HG03060 (cell line): Measurements from ENCODE around the gene TRMT2A.
"Not testable (repeated sequence)": the region's sequence is repeated elsewhere in the genome, so short reads cannot be mapped to it uniquely, and the experiment has no call there.

Experiments
- ATAC-seq: cut with Tn5 transposase; IDR thresholded peaks from one replicate; pipeline ENCODE4 v1.9.1; 2021; ENCODE audit warnings: low read depth, moderate number of reproducible peaks; ENCODE audit not compliant: unreplicated experiment

Gene TRMT2A, protein sequence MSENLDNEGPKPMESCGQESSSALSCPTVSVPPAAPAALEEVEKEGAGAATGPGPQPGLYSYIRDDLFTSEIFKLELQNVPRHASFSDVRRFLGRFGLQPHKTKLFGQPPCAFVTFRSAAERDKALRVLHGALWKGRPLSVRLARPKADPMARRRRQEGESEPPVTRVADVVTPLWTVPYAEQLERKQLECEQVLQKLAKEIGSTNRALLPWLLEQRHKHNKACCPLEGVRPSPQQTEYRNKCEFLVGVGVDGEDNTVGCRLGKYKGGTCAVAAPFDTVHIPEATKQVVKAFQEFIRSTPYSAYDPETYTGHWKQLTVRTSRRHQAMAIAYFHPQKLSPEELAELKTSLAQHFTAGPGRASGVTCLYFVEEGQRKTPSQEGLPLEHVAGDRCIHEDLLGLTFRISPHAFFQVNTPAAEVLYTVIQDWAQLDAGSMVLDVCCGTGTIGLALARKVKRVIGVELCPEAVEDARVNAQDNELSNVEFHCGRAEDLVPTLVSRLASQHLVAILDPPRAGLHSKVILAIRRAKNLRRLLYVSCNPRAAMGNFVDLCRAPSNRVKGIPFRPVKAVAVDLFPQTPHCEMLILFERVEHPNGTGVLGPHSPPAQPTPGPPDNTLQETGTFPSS

DNA sequence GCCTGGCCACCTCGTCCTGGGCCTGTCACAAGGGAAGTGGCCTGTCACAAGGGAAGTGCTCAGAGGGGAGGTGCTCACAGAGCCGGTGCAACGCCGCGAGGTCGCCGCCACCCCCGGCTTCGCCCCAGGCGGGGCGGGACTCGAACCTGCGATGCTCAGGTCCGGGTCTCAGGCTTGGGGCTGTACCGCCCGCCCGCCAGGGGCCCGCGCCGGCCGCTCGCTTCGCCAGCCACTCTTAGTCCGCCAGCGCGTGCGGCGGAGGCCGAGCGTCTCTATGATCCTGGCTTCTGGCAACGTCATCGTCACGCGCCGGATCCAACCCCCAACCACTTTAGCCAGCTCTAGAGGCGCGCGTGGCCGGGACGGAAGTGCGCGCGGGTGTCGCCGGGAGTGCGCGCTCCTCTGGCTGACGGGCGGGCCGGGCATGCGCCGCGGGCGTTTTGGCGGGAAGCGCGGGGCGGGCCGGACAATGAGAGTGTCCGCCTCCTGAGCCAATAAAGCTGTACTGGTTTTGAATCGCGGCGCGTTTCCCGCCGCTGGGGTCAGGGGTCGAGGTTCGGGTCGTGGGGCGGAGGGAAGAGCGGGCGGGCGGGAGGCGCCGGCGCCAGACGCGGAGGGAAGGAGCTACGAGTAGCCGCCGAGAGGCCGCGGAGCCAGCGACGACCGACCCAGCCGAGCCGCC is at the start of gene TRMT2A:
TSS of gene TRMT2A (minus strand) at position 276 of the 682 bp plus-strand sequence. CDS start 320 bp downstream, outside the sequence.
- peak; percentile 86 for ATAC-seq

DNA sequence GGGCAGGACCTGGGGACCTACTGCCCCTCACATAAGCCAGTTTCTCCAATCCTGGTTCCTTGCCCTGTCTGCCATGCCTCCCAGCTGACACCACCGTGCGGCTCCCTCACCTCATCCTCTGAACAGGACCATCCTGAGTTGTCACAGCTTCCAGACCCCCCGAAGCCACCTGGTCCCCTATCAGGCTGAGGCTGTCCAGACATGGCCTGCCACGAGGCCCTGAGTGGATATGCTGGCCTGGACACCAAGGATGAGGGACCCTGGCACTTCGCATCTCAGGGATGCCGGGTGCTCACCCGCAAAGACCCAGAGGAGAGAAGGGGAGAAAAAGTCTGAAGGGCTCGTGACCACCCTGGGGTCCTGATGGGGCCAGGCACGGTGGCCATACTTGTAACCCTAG is 49.7 kb upstream of the TRMT2A start:
- ATAC-seq = no peak

DNA sequence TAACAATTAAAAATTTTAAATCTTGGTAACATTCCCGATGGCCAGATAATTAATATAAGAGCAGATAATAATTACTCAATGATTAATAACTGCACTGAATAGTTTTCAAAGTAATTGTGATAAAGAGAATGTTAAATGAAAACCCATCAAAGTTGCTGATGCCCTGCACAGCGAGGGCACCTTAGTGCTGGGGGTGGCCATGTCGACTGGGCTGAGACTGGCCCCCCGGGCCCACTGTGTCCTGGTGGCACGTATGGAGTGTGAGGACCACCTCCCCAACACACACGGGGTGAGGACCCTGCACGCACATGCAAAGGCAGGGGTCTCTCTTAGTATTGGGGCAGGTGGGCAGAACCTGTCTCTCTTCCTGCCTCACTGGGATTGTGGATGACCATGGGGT is 48.9 kb upstream of the TRMT2A start:
- no peak for ATAC-seq

DNA sequence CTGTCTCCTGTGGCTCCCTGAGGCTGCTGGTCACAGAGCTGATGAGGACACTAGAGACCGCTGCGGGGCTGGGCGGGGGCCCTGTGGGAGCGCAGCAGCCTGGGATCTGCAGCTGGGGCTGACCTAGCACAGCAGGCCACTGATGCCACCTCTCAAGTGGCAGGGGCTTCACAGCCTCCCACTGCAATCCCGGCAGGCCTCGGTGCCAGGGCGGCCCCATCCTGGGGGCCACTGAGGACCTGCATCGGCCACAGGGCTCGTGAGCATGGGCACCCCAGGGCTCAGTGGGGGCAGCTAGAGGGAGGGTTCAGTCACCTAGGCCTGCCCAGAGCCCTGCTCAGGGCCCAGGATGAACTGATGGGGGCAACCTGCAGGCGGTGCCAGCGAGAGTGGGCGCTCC is 48.4 kb upstream of the TRMT2A start:
- ATAC-seq = no peak

DNA sequence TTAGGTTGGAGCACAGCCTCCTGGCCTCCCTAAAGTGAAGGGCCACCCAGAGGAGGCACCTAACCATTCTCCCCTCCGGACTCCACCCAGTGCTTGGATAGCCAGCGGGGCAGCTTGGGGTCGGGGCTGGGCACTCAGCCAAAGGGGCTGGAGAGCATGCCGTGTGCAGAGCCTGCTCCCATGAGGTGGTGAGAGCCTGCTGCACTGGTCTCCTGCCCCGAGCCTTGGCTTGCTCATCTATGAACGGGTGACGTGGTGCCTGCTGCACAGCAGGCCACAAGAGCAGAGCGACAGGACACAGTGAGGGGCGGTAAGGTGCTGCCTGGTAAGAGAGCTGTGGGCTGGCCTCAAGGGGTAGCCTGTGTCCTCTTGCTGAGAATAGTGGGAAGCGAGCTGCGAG is 47.8 kb upstream of the TRMT2A start:
- no peak for ATAC-seq

DNA sequence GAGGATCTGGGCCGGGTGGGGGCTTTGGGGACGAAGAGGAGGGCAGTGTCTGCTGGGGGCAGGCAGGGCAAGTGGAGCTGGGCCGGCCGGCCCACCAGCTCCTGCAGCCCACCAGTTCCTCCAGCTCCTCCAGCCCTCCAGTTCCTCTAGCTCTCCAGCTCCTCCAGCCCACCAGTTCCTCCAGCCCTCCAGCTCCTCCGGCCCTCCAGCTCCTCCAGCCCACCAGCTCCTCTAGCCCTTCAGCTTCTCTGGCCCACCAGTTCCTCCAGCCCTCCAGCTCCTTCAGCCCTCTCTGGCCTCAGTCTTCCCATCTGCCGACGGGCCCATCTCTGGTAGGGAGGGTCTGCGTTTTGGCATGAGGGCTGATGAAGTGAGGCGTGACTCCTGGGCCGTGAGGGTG is 43.0 kb upstream of the TRMT2A start:
- ATAC-seq = no peak

DNA sequence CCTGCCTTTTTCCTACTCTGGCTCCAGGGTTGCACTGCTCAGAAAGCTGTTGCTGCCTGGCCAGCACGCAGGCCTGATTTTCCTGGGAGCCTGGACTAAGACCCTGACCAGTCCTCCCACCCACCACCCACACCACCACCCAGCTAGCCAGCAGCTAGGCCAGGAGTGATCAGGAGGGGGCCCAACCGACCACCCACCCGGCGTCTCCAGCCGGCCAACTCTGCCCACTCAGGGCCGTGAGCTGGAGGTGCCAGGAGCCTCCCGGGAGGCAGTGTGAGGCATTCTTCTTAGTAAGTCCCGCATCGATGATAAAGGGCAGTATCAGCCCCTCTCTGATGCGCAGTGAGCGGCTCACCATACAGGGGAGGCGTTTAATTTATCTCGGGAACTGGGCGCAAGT is 42.5 kb upstream of the TRMT2A start:
- not testable (repeated sequence) for ATAC-seq

DNA sequence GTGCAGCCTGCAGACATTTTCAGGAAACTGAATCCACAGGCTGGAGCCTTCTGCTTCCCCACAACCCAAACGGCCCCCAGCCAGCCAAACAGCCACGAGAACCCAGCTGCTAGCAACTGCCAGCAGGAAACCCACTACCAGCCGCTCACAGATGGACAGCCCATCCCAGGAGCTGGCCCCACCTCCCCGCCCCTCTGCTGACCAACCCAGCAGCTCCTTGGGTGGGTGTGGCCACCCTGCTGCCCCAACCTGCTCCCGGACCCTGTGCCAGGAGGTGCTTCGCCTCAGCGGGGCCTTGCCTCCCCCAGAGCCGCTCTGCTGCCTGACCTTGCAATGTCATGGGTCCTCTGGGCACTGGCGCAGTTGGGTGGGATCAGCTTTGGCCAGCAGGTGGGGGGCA is 42.0 kb upstream of the TRMT2A start:
- no peak for ATAC-seq

DNA sequence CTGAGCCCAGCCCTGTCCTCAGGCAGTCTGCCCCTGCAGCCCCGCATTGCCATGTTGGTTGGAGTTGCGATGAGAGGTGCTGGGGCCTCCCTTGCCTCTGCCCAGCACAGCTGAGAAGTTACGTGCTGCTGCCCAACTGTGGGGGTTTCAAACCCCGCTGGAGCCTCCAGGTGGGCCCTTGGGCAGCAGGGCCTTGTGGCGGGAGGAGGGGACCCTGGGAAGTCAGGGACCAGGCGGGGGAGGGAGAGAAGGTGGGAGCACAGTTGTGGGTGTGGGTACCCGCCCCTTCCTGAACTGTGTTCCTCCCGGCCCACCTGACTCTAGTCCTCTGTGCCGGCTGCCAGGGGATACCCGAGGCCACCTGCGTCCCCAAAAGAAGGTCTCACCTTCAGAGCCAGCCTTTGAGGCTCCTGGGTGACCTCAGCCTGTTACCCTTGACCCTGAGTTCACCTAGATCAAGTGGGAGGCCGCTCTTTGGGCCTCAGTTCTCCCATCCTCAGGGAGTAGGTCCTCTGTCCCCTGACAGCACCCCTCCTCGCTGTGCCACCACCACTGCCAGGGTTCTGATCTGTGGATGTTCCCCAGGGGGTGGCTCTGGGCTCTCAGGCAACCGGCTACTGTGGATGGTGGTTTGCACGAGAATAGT is 41.5 kb upstream of the TRMT2A start:
- no peak for ATAC-seq

DNA sequence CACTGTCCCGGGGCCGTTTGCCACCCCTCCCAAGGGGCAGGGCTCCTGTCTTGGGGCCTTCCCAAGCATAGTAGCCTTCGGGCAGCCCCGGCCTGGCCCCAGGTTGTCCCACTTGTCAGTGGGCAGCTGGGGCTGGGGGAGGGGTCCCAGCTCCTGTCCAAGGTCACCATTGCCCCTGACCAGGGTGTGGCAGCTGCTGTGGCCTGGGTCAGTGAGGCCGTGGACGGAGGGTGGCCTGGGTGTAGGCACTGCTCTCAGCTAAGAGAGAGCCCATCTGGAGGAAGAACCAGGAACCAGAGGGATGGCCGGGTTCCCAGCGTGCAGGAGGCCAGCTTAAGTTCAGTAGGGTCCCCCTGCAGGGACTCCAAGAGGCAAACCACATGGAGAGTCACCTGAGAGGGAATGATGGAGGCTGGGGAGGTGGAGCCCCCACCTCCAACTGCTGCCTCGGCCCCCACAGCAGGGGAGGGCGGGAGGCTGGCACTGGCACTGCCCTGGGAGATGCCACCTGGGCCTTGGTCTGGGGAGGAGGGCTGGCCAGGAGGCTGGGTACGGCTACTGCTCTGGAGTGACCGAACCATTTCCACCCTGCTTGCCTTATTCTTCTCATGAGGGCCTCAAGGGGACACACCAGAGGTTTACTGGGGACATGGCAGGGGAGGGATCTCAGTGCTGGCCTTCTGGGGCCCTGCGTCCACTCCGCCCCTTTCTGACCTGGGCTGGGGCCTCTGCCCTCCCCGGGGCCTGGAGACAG is 40.6 kb upstream of the TRMT2A start:
- ATAC-seq = no peak

DNA sequence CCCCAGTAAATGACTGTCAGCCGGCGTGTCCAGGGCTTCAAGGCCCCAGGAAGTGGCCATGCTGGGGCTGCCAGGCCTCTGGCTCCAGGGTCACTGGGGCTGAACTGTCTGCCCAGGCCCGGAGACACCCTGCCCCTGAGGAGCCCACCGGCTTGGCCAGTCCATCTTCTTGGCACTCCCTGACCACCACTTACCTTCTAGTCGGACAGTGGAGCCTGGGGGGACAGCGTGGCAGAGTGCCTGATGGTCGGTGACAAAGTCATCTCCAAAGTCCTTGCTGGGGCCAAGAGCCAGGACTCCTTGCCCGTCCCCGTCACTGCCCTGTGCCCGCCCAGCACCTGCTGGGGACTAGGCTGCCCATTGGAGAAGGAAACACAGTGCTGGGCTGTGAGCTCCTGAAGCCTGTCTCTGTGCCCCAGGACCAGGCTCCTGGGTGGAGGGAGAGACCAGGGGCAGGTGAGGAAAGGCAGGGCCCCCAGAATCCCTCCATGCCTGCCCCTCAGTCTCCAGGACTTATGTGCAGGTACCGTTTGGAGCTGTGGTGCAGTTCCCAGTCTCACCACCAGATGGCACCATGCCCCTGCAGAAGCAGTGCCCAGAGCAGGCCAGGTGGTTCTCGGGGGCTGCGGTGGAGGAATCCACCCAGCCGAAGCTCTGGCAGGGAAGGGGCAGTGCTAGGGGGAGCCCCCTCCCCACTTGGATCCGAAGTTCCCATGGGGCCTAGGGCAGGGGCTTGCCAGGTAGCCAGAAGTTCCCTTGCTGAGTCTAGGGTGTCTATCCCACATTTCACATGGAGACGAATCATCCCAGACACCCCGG is 39.8 kb upstream of the TRMT2A start:
- no peak for ATAC-seq

DNA sequence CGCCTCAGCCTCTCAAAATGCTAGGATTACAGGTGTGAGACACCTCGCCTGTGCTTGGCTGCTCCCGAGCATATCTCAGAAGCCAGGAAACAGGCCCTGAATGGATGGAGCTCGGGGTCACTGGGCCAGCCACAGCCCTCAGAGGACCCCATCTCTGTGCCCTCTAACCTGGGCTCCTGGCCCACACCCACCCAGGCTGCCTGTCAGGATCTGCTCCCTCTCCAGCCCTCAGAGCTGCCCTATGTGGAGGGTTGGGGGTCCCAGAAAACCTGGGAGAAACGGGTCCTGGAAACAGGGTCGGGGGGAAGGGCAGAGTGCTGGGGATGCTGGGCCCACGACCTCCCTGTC is 39.0 kb upstream of the TRMT2A start:
- ATAC-seq = no peak

DNA sequence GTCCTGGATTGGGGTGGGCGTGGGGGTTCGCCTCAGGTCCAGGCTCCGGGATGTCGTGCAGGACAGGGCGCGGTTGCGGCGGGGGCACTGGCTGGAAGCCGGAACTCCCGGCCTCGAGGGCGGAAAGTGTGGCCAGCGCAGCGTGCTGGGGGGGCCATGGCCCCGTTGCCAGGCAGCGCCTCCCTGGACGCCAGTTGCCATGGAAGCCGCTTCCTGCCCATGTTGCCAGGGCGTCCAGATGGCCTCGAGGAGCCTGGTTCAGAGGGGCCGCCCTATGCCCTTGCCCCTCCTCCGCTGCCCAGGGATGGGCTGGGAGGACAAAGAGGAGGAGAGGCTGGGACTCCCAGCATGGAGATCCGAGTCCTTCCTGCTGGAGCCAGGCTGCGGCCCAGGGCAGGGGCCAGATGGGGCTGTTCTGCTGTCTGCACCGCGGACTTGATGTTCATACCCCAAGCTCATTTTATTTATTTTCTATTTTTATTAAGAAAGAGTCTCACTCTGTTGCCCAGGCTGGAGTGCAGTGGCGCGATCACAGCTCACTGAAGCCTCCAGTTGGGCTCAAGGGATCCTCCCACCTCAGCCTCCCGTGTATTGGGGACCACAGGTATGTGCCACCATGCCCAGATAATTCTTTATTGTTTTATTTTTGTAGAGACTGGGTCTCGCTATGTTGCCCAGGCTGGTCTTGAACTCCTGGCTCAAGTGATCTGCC is 38.5 kb upstream of the TRMT2A start:
- ATAC-seq = no peak

DNA sequence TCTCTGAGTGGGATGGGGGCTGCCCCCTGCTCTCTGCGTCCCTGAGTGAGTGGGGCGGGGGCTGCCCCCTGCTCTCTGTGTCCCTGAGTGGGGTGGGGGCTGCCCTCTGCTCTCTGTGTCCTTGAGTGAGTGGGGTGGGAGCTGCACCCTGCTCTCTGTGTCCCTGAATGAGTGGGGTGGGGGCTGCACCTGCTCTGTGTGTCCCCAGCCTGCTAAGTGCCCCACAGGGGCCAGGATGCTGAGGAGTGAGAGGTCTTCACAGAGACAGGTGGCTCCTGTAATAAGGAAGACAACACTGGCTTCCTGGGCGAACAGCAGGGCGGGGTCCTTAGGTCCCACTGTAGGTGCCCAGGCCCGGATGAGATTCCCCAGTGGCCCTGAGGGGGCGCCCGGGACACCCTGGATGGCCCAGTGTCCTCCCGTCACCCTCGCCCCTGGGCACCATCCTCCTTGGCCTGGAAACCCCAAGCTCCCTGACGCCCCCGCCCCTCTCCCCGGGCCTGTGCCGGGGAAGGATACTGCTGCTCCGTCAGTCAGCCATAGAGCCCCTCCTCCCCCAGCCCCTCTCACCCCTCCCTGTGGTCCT is 37.7 kb upstream of the TRMT2A start:
- ATAC-seq = no peak

DNA sequence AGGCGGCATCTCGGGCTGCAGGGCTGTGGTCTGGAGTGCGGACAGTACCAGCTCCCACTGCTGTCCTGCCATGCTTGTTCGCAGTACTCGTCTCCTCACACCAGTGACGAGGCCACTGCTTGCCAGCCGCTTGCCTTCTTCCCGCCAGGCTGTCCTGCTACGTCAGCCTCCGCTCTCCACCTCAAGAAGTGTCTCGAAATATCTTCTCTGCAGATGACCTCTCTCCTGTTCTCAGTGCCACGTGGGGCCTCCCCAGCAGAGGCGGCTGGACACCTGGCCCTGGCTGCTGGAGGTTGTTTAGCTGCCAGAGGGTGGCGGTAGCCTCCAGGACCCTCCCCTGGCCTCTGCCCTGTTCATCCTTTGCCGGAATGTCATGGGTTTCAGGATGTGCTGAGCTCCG is 36.9 kb upstream of the TRMT2A start:
- no peak for ATAC-seq

DNA sequence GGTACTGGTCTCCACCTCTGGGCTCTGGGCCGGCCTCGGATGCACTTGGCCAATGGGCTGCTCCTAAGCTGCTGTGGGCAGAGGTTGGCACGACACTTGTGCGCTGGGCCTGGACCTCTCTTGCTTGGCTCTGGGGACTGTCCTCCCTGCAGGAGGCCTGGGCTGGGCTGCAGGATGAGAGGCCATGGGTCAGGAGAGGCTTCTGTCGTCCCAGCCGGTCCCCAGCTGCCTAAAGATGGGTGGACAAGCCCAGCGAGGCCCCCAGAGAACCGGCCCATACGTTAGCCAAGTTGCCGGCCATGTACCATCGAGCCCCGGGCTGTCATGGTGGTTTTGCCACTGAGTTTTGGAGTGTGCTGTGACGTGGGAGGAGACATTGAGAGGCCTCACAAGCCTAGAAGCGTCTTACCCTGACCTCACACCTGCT is 35.5 kb upstream of the TRMT2A start:
- no peak for ATAC-seq

DNA sequence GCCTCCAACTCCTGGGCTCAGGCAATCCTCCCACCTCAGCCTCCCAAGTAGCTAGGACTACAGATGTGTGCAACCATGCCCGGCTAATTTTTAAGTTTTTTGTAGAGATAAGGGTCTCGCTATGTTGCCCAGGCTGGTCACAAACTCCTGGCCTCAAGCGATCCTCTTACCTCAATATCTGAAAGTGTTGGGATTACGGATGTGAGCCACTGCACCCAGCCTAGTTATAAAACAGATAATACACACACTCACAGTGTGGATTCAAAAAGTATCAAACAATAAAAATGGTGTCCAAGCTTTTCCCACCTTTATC is 34.2 kb upstream of the TRMT2A start:
- ATAC-seq = no peak

DNA sequence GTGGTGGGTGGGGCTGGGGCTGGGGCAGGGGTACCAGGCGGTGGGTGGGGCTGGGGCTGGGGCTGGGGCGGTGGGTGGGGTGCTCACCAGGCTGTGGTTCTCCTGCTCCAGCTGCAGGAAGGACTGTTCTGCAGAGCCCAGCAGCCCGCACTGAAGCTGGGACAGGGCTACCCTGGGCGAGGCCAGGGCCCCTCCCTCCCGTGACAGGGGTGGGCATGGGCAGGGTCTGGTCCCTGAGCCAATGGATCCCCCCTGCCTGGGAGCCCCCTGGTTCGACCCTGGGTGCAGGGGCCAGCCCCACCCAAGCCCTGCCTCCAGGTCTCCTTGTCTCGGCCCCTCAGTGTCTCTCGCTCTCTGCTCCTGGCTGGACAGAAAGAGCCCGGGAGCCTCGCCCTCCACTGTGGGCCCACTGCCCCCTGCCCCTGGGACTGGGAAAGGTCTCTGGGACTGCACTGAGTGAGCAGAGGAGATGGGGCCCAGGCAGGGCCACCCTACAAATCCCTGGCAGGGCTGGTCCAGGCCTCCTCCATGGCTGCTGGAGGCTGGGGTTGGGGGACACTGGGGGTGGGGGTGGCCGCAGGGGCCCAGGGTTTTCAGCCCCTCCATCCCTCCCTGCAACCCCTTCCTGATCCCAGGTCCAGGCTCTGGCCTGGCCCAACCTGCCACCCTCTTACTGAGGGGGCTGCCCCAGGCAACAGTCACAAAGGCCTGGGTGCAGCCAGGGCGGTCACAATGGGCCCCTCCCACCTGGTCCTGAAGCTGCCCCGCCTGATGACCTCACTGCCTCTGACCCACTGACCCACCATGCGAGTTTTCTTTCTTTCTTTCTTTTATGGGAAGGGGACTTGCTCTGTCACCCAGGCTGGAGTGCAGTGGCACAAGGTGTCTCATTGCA is 33.6 kb upstream of the TRMT2A start, which contains the start of gene CCDC188:
TSS of gene CCDC188 (minus strand) at position 675 of the 895 bp plus-strand sequence. CDS start at position 606, 69 bp downstream.
- ATAC-seq = no peak
